B cell (primary cell): Measurements from ENCODE around the gene CCNDBP1. TPM values are rescaled to one million over a fixed set of nuclear protein-coding genes. Genes with fewer than 3 reads are reported as not detected.
A peak's percentile ranks its signal among the peaks of the same experiment; 100 is the strongest.
"Not testable (repeated sequence)": the region's sequence is repeated elsewhere in the genome, so short reads cannot be mapped to it uniquely, and the experiment has no call there.

Source experiments
- ATAC-seq: fragments of 200-7000 bp; cut with Tn5 transposase; one replicate; pipeline ENCODE4 v1.10.0; 2021; ENCODE audit warnings: low read depth, mild to moderate bottlenecking, moderate number of reproducible peaks, moderate library complexity
- CTCF ChIA-PET: fragments of 350-600 bp; sonication (Branson Sonifier 250); formaldehyde crosslinking; loops from one replicate; lab custom pipeline; 2021; ENCODE audit warnings: antibody characterized with exemption, inconsistent platforms; lab: Charles Lee
- POLR2A ChIA-PET: fragments of 350-600 bp; sonication (Branson Sonifier 250); formaldehyde crosslinking; loops from one replicate; lab custom pipeline; 2021; ENCODE audit warnings: antibody characterized with exemption; lab: Charles Lee
- DNase-seq: peaks from one replicate; pipeline ENCODE4 v3.0.0; 2013
- H2AFZ ChIP-seq: 2 replicates; pipeline ENCODE4 v1.6.1; 2012; ENCODE audit warnings: mild to moderate bottlenecking, low read depth, low read length; ENCODE audit not compliant: insufficient read depth, poor library complexity, severe bottlenecking
- H3K27ac ChIP-seq, 2 donors: 1 replicate in 1 of 2; 2 replicates in 1 of 2; pipeline ENCODE4 v1.5.1; 2012 to 2013; ENCODE audit warnings: low read length in 2 of 2, mild to moderate bottlenecking in 2 of 2, moderate library complexity in 1 of 2
- H3K27me3 ChIP-seq, 4 experiments: fragments of 200-600 bp in 1 of 4; sonication (generic) in 1 of 4; replicated peaks in 1 of 4; 1 replicate in 2 of 4; 2 replicates in 2 of 4; pipeline versions ENCODE4 v1.6.1 to v1.7.0; 2013 to 2016; ENCODE audit warnings: low read length in 3 of 4, mild to moderate bottlenecking in 2 of 4, mixed read lengths in 1 of 4, moderate library complexity in 1 of 4; ENCODE audit not compliant: insufficient read depth in 4 of 4, control insufficient read depth in 3 of 4; ENCODE audit errors: control extremely low read depth in 1 of 4
- H3K36me3 ChIP-seq, 2 experiments: replicated peaks in 1 of 2; 1 replicate in 1 of 2; 2 replicates in 1 of 2; pipeline versions ENCODE4 v1.6.1 to v1.7.1; 2013; ENCODE audit warnings: low read length in 1 of 2; ENCODE audit not compliant: insufficient read depth in 2 of 2, control insufficient read depth in 1 of 2; ENCODE audit errors: control extremely low read depth in 1 of 2, extremely low read depth in 1 of 2
- H3K4me1 ChIP-seq, 2 donors: fragments of 200-600 bp in 1 of 2; sonication (generic) in 1 of 2; 1 replicate in 1 of 2; 2 replicates in 1 of 2; pipeline versions ENCODE4 v1.5.1 to v1.6.1; 2013 to 2017; ENCODE audit warnings: low read length in 2 of 2; ENCODE audit not compliant: control insufficient read depth in 2 of 2, insufficient read depth in 2 of 2
- H3K4me2 ChIP-seq: replicated peaks from 2 replicates; pipeline ENCODE3; 2012; ENCODE audit warnings: mild to moderate bottlenecking, low read depth, low read length; ENCODE audit not compliant: poor library complexity, severe bottlenecking
- H3K4me3 ChIP-seq, 5 experiments: fragments of 200-600 bp in 1 of 5; sonication (generic) in 1 of 5; 1 replicate in 3 of 5; 2 replicates in 2 of 5; pipeline versions ENCODE4 v1.5.1 to v1.7.0; 2011 to 2016; ENCODE audit warnings: low read length in 4 of 5, mild to moderate bottlenecking in 4 of 5, low read depth in 2 of 5, control low read depth in 1 of 5, moderate library complexity in 1 of 5; ENCODE audit not compliant: insufficient read depth in 1 of 5; ENCODE audit errors: control extremely low read depth in 1 of 5, extremely low read depth in 1 of 5
- H3K79me2 ChIP-seq: fragments of 200-600 bp; sonication (generic); one replicate; pipeline ENCODE4 v1.6.0; 2016; ENCODE audit warnings: low read length; ENCODE audit not compliant: control insufficient read depth, insufficient read depth
- H3K9ac ChIP-seq: fragments of 200-600 bp; sonication (generic); 2 replicates; pipeline ENCODE4 v1.6.1; 2017; ENCODE audit warnings: mild to moderate bottlenecking, low read length, moderate library complexity
- H3K9me3 ChIP-seq, 3 donors: one replicate each; pipeline versions ENCODE4 v1.6.1 to v1.7.1; 2013; ENCODE audit warnings: low read length in 2 of 3; ENCODE audit not compliant: control insufficient read depth in 2 of 3, insufficient read depth in 1 of 3; ENCODE audit errors: control extremely low read depth in 1 of 3
- H4K20me1 ChIP-seq: 2 replicates; pipeline ENCODE4 v1.6.0; 2012; ENCODE audit warnings: mild to moderate bottlenecking, low read length; ENCODE audit not compliant: insufficient read depth, control insufficient read depth, poor library complexity, severe bottlenecking
- H3K27ac Mint-ChIP-seq: one replicate; pipeline ENCODE4 v1.8.0; 2021; ENCODE audit warnings: mixed read lengths
- H3K27me3 Mint-ChIP-seq: one replicate; pipeline ENCODE4 v1.8.0; 2021; ENCODE audit warnings: mixed read lengths
- H3K4me1 Mint-ChIP-seq: one replicate; pipeline ENCODE4 v1.8.0; 2021; ENCODE audit warnings: mixed read lengths
- H3K4me3 Mint-ChIP-seq: one replicate; pipeline ENCODE4 v1.8.0; 2021; ENCODE audit warnings: mixed read lengths
- H3K9me3 Mint-ChIP-seq: one replicate; pipeline ENCODE4 v1.8.0; 2022; ENCODE audit warnings: mixed read lengths; ENCODE audit not compliant: insufficient read depth
- EZH2 ChIP-seq: IDR thresholded peaks from 2 replicates; pipeline ENCODE4 v1.6.1; 2012; ENCODE audit warnings: borderline replicate concordance, low read depth, mild to moderate bottlenecking, moderate library complexity, low read length; ENCODE audit not compliant: insufficient read depth, poor library complexity, severe bottlenecking
- WGBS: methylation state at CpG from one replicate; pipeline ENCODE4 v1.1.5; 2013; ENCODE audit warnings: missing lambda C conversion rate; ENCODE audit not compliant: insufficient coverage; 5-methylcytosine and 5-hydroxymethylcytosine counted together
- intact Hi-C: fragments of 100-400 bp; cut with micrococcal nuclease; formaldehyde crosslinking; loops from one replicate; pipeline ENCODE4 v1.10.0; 2022
- polyA plus RNA-seq: library from polyadenylated mRNA; depleted of rRNA; stranded (reverse); fragments of >200 nt; gene quantifications from 2 replicates; pipeline ENCODE4 v1.2.3, GENCODE V29; 2012
- total RNA-seq, 2 donors: library from RNA; stranded (reverse); fragments of 120-200 nt in 1 of 2; gene quantifications; 1 replicate in 1 of 2; 2 replicates in 1 of 2; pipeline versions ENCODE4 v1.2.3 to v1.2.4, GENCODE V29; 2013 to 2022
- TF ChIP-seq, protein P1 (sequence below): fragments of 200-600 bp; IDR thresholded peaks from one replicate; pipeline ENCODE4 v1.8.0; 2022; ENCODE audit warnings: antibody characterized with exemption, mild to moderate bottlenecking

The CCNDBP1 gene
- total and polyA plus RNA-seq, 2 donors (not counting 1 experiment from before 2014, with no cell fraction given), result 111 to 113 TPM

DNA sequence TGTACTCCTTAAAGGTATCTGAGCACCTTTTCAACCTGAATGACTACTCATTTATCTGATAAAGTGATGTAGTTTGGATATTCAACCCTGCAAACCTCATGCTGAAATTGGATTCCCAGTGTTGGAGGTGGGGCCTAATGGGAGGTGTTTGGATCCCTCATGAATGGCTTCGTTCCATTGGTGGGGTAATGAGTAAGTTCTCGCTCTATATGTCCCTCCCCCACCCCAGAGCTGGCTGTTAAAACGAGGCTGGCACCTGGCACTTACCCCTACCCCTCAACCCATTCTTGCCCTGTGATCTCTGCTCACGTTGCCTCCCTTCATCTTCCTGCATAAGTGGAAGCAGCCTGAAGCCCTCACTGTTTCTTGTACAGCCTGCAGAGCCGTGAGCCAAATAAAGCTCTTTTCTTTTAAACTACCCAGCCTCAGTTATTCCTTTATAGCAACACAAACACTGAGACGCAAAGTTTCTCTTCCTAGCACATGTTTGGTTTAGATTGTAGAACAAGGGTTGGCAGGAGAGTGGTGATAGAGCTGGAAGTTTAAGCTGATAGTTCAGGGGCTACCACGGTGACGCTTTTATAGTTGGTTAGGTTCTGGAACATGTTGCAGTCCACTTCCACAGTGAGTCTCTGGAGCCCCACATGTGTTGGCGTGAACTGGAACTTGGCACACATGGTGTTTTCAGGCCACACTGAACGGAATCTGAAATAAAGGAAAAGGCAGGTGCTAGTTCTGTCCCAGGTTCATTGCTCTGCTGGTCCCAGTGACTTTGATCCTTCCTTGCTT lies 11.8 kb downstream of the CCNDBP1 start:
- Histone ChIP-seq H3K9me3 (peaks cover 0 to 10% (median 3%) of the 10 kb centered on the region in 3 donors), H3K4me3 (no peak overlapping the region), H3K36me3 (peaks cover 7 to 49% of the 10 kb centered on the region in 2 experiments), H3K27me3 (no peaks in the 10 kb centered on the region), H4K20me1 (peaks cover 9% of the 10 kb centered on the region), H3K4me1 (peaks cover 0 to 4% of the 10 kb centered on the region in 2 donors), H3K4me2 (no peak overlapping the region), H2AFZ (no peak overlapping the region), H3K9ac (no peak overlapping the region), H3K79me2 (peaks cover 2% of the 10 kb centered on the region), H3K27ac (no peak overlapping the region)
- POLR2A ChIA-PET, result no interaction called here
- TF ChIP-seq, protein P1, sequence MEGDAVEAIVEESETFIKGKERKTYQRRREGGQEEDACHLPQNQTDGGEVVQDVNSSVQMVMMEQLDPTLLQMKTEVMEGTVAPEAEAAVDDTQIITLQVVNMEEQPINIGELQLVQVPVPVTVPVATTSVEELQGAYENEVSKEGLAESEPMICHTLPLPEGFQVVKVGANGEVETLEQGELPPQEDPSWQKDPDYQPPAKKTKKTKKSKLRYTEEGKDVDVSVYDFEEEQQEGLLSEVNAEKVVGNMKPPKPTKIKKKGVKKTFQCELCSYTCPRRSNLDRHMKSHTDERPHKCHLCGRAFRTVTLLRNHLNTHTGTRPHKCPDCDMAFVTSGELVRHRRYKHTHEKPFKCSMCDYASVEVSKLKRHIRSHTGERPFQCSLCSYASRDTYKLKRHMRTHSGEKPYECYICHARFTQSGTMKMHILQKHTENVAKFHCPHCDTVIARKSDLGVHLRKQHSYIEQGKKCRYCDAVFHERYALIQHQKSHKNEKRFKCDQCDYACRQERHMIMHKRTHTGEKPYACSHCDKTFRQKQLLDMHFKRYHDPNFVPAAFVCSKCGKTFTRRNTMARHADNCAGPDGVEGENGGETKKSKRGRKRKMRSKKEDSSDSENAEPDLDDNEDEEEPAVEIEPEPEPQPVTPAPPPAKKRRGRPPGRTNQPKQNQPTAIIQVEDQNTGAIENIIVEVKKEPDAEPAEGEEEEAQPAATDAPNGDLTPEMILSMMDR, result no peak
- no peak for TF ChIP-seq EZH2
- ATAC-seq (no peak), DNase-seq (no peak)
- Mint-ChIP-seq H3K4me3 (no peak overlapping the region), H3K4me1 (peaks cover 14% of the 10 kb centered on the region), H3K9me3 (peaks cover 7% of the 10 kb centered on the region), H3K27me3 (no peaks in the 10 kb centered on the region), H3K27ac (no peak overlapping the region)
- 100% methylated on average over 7 of the region's 10 CpGs for WGBS
- intact Hi-C loops, result no loop called here
- CTCF ChIA-PET, result interaction anchor here (0.8 kb wide), 1 partner anchor 11 kb away, joined by 3 read pairs; no protein-coding TSS in a partner anchor

DNA sequence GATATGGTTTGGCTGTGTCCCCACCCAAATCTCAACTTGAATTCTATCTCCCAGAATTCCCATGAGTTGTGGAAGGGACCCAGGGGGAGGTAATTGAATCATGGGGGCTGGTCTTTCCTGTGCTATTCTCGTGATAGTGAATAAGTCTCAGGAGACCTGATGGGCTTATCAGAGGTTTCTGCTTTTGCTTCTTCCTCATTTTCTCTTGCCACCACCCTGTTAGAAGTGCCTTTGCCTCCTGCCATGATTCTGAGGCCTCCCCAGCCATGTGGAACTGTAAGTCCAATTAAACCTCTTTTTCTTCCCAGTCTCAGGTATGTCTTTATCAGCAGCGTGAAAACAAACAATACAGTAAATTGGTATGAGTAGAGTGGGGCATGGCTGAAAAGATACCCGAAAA lies 12.6 kb downstream of the CCNDBP1 start:
- 100% methylated on average over 1 of the region's 3 CpGs for WGBS
- H3K27me3 Mint-ChIP-seq, H3K9me3 Mint-ChIP-seq, H3K4me3 ChIP-seq, H3K79me2 ChIP-seq, DNase-seq, intact Hi-C loops, CTCF ChIA-PET, H3K9ac ChIP-seq, H2AFZ ChIP-seq, H4K20me1 ChIP-seq, POLR2A ChIA-PET, H3K4me3 Mint-ChIP-seq, H3K9me3 ChIP-seq, ATAC-seq, H3K4me2 ChIP-seq, H3K4me1 ChIP-seq, H3K27me3 ChIP-seq: not testable (repeated sequence)
- peak overlapping the region in 1 of 2 donors; percentile 50 for H3K27ac ChIP-seq
- peaks cover 4 to 41% of the 10 kb centered on the region in 2 experiments for H3K36me3 ChIP-seq
- Mint-ChIP-seq H3K27ac (peak overlapping the region; percentile 69), H3K4me1 (peaks cover 14% of the 10 kb centered on the region)

DNA sequence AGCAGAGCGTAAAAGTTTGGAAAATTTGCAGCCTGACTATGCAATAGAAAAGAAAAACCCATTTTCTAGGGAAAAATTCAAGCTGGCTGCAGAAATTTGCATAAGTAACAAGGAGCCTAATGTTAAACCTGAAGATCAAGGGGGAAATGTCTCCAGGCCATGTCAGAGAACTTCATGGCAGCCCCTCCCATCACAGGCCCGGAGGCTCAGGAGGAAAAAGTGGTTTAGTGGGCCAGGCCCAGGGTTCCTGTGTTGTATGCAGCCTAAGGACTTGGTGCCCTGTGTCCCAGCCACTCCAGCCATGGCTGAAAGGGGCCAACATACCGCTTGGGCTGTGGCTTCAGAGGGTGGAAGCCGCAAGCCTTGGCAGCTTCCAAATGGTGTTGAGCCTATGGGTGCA lies 13.4 kb downstream of the CCNDBP1 start:
- H3K9me3 Mint-ChIP-seq, H3K27ac ChIP-seq, H4K20me1 ChIP-seq, H3K4me3 Mint-ChIP-seq, H2AFZ ChIP-seq, H3K9me3 ChIP-seq, CTCF ChIA-PET, H3K27me3 Mint-ChIP-seq, H3K27me3 ChIP-seq, POLR2A ChIA-PET, DNase-seq, H3K4me3 ChIP-seq, H3K4me1 ChIP-seq, intact Hi-C loops, H3K9ac ChIP-seq, ATAC-seq, H3K27ac Mint-ChIP-seq, H3K4me2 ChIP-seq, H3K79me2 ChIP-seq: not testable (repeated sequence)
- WGBS, result 100% methylated on average over 2 of the region's 4 CpGs
- peaks cover 14% of the 10 kb centered on the region for H3K4me1 Mint-ChIP-seq
- H3K36me3 ChIP-seq, result peaks cover 4 to 33% of the 10 kb centered on the region in 2 experiments
